Measurements from ENCODE around the gene CHCHD10.

DNA sequence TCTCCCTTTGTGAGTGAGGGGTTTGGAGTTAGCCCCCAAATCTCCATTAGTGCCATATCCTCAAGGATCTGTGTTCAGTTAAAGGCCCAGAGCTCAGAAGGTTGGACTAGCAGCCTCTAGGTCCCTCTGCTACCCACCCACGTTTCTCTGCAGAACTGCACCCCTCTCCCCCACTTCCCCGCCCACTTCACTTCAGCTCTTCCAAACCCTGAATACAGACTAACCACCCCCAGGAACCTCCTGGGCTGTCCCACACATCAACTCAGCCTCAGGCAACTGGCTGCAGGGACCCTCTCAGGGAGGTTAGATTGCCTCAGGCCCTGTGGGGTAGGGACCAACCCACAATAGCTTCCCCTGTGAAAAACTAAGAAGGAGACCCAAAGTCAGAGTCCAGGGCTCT is 14.4 kb downstream of the CHCHD10 start:
- no peak for TF ChIP-seq GATA2 (IDR thresholded peaks at IDR 0.05; ENCODE audit: low read depth, low read length)
- TF ChIP-seq GATA3 (IDR thresholded peaks at IDR 0.05; ENCODE audit: low read depth, low read length), result no peak

All from SH-SY5Y (cell line).